Measurements from ENCODE around the gene MYRIP. TPM values are rescaled to one million over a fixed set of nuclear protein-coding genes. Genes with fewer than 3 reads are reported as not detected.

MYRIP gene
- total and polyA plus RNA-seq, 4 donors: 0.98 to 11.7 (median 6.8) TPM

- no peak overlapping the region for H3K4me3 ChIP-seq (ENCODE audit: low read depth in 1 of 3, low read length in 3 of 3)
- H3K9me3 ChIP-seq (ENCODE audit: control insufficient read depth in 4 of 4, low read length in 3 of 4): no peaks in the 10 kb centered on the region
- H3K36me3 ChIP-seq (ENCODE audit: control insufficient read depth in 4 of 4, insufficient read depth in 3 of 4, low read depth in 1 of 4, low read length in 3 of 4): no peaks in the 10 kb centered on the region
- H3K27ac ChIP-seq (ENCODE audit: low read depth in 1 of 2, low read length in 2 of 2): no peak overlapping the region
- H3K27me3 ChIP-seq (ENCODE audit: control insufficient read depth in 4 of 4, insufficient read depth in 4 of 4, low read length in 3 of 4): no peaks in the 10 kb centered on the region
- H3K9ac ChIP-seq (ENCODE audit: low read depth in 1 of 2, low read length in 2 of 2): no peak overlapping the region
- no peak for DNase-seq (ENCODE audit: low spot score)
- peak; percentile 28 to 51 for TF ChIP-seq HNF4A (conservative IDR thresholded peaks at IDR 0.05)
- TF ChIP-seq, protein P1, sequence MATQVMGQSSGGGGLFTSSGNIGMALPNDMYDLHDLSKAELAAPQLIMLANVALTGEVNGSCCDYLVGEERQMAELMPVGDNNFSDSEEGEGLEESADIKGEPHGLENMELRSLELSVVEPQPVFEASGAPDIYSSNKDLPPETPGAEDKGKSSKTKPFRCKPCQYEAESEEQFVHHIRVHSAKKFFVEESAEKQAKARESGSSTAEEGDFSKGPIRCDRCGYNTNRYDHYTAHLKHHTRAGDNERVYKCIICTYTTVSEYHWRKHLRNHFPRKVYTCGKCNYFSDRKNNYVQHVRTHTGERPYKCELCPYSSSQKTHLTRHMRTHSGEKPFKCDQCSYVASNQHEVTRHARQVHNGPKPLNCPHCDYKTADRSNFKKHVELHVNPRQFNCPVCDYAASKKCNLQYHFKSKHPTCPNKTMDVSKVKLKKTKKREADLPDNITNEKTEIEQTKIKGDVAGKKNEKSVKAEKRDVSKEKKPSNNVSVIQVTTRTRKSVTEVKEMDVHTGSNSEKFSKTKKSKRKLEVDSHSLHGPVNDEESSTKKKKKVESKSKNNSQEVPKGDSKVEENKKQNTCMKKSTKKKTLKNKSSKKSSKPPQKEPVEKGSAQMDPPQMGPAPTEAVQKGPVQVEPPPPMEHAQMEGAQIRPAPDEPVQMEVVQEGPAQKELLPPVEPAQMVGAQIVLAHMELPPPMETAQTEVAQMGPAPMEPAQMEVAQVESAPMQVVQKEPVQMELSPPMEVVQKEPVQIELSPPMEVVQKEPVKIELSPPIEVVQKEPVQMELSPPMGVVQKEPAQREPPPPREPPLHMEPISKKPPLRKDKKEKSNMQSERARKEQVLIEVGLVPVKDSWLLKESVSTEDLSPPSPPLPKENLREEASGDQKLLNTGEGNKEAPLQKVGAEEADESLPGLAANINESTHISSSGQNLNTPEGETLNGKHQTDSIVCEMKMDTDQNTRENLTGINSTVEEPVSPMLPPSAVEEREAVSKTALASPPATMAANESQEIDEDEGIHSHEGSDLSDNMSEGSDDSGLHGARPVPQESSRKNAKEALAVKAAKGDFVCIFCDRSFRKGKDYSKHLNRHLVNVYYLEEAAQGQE (IDR thresholded peaks at IDR 0.05): no peak
- peaks cover 0 to 8% (median 4%) of the 10 kb centered on the region in 4 donors for H3K4me1 ChIP-seq (ENCODE audit: control insufficient read depth in 4 of 4, insufficient read depth in 4 of 4, low read length in 3 of 4)
- WGBS: 82% methylated on average over 3 of the region's 3 CpGs
These were observed 310.8 kb downstream of the MYRIP start for GRCh38 chr3:40120067-40120692.

DNA sequence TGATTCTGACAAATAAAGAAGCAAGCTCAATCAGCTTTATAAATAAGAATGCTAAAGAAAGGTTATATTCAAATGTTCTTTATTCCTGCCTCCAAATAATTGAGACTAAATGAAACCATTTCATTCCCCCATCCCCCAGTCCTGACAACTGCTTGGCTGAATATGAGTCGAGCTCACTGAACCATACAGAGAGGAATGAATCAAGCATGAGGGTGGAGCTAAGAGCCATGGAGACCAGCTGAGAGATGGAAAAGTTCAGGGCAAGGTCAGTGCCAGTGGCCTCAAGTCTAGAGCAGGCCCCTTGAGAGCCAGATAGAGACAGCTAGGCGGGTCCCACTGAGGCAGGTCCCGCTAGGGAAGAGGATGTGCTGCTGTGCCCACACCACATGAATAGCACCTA is 311.4 kb downstream of the MYRIP start:
- Histone ChIP-seq H3K27ac (ENCODE audit: low read depth in 1 of 2, low read length in 2 of 2) (no peak overlapping the region), H3K27me3 (ENCODE audit: control insufficient read depth in 4 of 4, insufficient read depth in 4 of 4, low read length in 3 of 4) (no peaks in the 10 kb centered on the region), H3K9ac (ENCODE audit: low read depth in 1 of 2, low read length in 2 of 2) (no peak overlapping the region), H3K9me3 (ENCODE audit: control insufficient read depth in 4 of 4, low read length in 3 of 4) (no peaks in the 10 kb centered on the region), H3K4me3 (ENCODE audit: low read depth in 1 of 3, low read length in 3 of 3) (no peak overlapping the region), H3K36me3 (ENCODE audit: control insufficient read depth in 4 of 4, insufficient read depth in 3 of 4, low read depth in 1 of 4, low read length in 3 of 4) (no peaks in the 10 kb centered on the region), H3K4me1 (ENCODE audit: control insufficient read depth in 4 of 4, insufficient read depth in 4 of 4, low read length in 3 of 4) (peaks cover 0 to 8% (median 4%) of the 10 kb centered on the region in 4 donors)
- DNase-seq (ENCODE audit: low spot score): no peak
- TF ChIP-seq FOXA2 (IDR thresholded peaks at IDR 0.05): no peak
- no peak for TF ChIP-seq CTCF (IDR thresholded peaks at IDR 0.05; ENCODE audit: low read depth, low read length, missing input control)
- no peak for TF ChIP-seq YY1 (IDR thresholded peaks at IDR 0.05)
- TF ChIP-seq SP1 (IDR thresholded peaks at IDR 0.05): no peak
- TF ChIP-seq, protein P2, sequence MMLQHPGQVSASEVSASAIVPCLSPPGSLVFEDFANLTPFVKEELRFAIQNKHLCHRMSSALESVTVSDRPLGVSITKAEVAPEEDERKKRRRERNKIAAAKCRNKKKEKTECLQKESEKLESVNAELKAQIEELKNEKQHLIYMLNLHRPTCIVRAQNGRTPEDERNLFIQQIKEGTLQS (IDR thresholded peaks at IDR 0.05): no peak
- no peak for TF ChIP-seq EGR1 (IDR thresholded peaks at IDR 0.05; ENCODE audit: low read depth in 2 of 2)
- TF ChIP-seq FOXA1 (IDR thresholded peaks at IDR 0.05): no peak
- TF ChIP-seq, protein P1 (IDR thresholded peaks at IDR 0.05): no peak
- TF ChIP-seq TAF1 (conservative IDR thresholded peaks at IDR 0.05): no peak
- TF ChIP-seq JUND (IDR thresholded peaks at IDR 0.05): no peak
- no peak for TF ChIP-seq RXRA (IDR thresholded peaks at IDR 0.05)
- TF ChIP-seq HNF4A (conservative IDR thresholded peaks at IDR 0.05): no peak
- TF ChIP-seq HNF4G (IDR thresholded peaks at IDR 0.05): no peak
- TF ChIP-seq GABPA (IDR thresholded peaks at IDR 0.05 in 1 of 2, conservative IDR thresholded peaks at IDR 0.05 in 1 of 2): no peak
- TF ChIP-seq, protein P3, sequence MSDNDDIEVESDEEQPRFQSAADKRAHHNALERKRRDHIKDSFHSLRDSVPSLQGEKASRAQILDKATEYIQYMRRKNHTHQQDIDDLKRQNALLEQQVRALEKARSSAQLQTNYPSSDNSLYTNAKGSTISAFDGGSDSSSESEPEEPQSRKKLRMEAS (IDR thresholded peaks at IDR 0.05): no peak
- TF ChIP-seq RAD21 (IDR thresholded peaks at IDR 0.05): no peak
- TF ChIP-seq, protein P4, sequence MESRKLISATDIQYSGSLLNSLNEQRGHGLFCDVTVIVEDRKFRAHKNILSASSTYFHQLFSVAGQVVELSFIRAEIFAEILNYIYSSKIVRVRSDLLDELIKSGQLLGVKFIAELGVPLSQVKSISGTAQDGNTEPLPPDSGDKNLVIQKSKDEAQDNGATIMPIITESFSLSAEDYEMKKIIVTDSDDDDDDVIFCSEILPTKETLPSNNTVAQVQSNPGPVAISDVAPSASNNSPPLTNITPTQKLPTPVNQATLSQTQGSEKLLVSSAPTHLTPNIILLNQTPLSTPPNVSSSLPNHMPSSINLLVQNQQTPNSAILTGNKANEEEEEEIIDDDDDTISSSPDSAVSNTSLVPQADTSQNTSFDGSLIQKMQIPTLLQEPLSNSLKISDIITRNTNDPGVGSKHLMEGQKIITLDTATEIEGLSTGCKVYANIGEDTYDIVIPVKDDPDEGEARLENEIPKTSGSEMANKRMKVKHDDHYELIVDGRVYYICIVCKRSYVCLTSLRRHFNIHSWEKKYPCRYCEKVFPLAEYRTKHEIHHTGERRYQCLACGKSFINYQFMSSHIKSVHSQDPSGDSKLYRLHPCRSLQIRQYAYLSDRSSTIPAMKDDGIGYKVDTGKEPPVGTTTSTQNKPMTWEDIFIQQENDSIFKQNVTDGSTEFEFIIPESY (IDR thresholded peaks at IDR 0.05): no peak
- TF ChIP-seq NR2F2 (IDR thresholded peaks at IDR 0.05): no peak
- WGBS: 87% methylated on average over 3 of the region's 3 CpGs

Measured in liver (tissue), 9 donors.